HCT116 (cell line): ENCODE data around the gene ONECUT3. TPM values are rescaled to one million over a fixed set of nuclear protein-coding genes. Genes with fewer than 3 reads are reported as not detected.

Source experiments
- ATAC-seq: fragments of 200-7000 bp; cut with Tn5 transposase; 2 replicates; pipeline ENCODE4 v1.9.1; 2020; ENCODE audit warnings: mild to moderate bottlenecking, moderate library complexity
- BruUV-seq: library from RNA; stranded (reverse); fragments of 400-500 nt; replicated peaks from 2 replicates; lab custom pipeline; 2021; lab: Mats Ljungman, UMichigan
- CTCF ChIA-PET: fragments of 300-600 bp; sonication (Branson Sonifier 250); formaldehyde crosslinking; loops from one replicate; lab custom pipeline; 2021; ENCODE audit warnings: antibody characterized with exemption; lab: Charles Lee
- POLR2A ChIA-PET: fragments of 300-600, 350-600 bp; sonication (Branson Sonifier 250); formaldehyde crosslinking; loops from one replicate; lab custom pipeline; 2021; ENCODE audit warnings: antibody characterized with exemption; lab: Charles Lee
- RAD21 ChIA-PET, 2 experiments: fragments of 300-600 bp; sonication (Branson Sonifier 250); formaldehyde crosslinking; loops; one replicate each; lab custom pipeline; 2023; ENCODE audit warnings: low total read pairs in 2 of 2; ENCODE audit not compliant: uncharacterized antibody in 2 of 2, unreplicated experiment in 2 of 2, low non-redundant PET in 1 of 2; lab: Charles Lee
- DNase-seq: peaks from one replicate; pipeline ENCODE4 v3.0.0-alpha.2; 2010; ENCODE audit warnings: low read depth, low spot score
- H2AFZ ChIP-seq: fragments of 200-600 bp; shearing (Covaris generic), sonication (generic); 2 replicates; pipeline ENCODE4 v1.6.1; 2017; ENCODE audit warnings: low read depth, mixed run types, mixed read lengths, antibody characterized with exemption, low read length; ENCODE audit not compliant: poor library complexity, severe bottlenecking
- H3K27ac ChIP-seq: 2 replicates; pipeline ENCODE4 v1.5.1; 2012; ENCODE audit warnings: low read depth, low read length
- H3K27me3 ChIP-seq: fragments of 200-600 bp; sonication (generic); 2 replicates; pipeline ENCODE4 v1.6.1; 2016; ENCODE audit warnings: mixed run types, low read length, mixed read lengths; ENCODE audit not compliant: insufficient read depth
- H3K36me3 ChIP-seq, 2 experiments: fragments of 200-500 bp in 1 of 2; fragments of 200-600 bp in 1 of 2; sonication (Bioruptor generic) in 1 of 2; sonication (generic) in 1 of 2; 2 replicates each; pipeline versions ENCODE4 v1.5.1 to v1.6.1; 2014 to 2016; ENCODE audit warnings: low read length in 2 of 2, inconsistent platforms in 1 of 2, mixed read lengths in 1 of 2, mixed run types in 1 of 2; ENCODE audit not compliant: insufficient read depth in 2 of 2, control insufficient read depth in 1 of 2
- H3K4me1 ChIP-seq, 2 experiments: fragments of 200-600 bp in 1 of 2; sonication (generic) in 1 of 2; 2 replicates each; pipeline versions ENCODE4 v1.5.1 to v1.6.1; 2012 to 2017; ENCODE audit warnings: low read length in 2 of 2, inconsistent platforms in 1 of 2, mild to moderate bottlenecking in 1 of 2, mixed read lengths in 1 of 2, mixed run types in 1 of 2, moderate library complexity in 1 of 2; ENCODE audit not compliant: insufficient read depth in 2 of 2, control insufficient read depth in 1 of 2
- H3K4me2 ChIP-seq: fragments of 200-600 bp; sonication (generic); 2 replicates; pipeline ENCODE4 v1.6.1; 2017; ENCODE audit warnings: mixed run types, low read length, mixed read lengths
- H3K4me3 ChIP-seq, 2 experiments: fragments of 200-600 bp in 1 of 2; sonication (generic) in 1 of 2; replicated peaks in 1 of 2; 2 replicates each; pipeline ENCODE4 v1.5.1; 2011 to 2016; ENCODE audit warnings: low read length in 2 of 2, control low read depth in 1 of 2, low read depth in 1 of 2, mild to moderate bottlenecking in 1 of 2, mixed read lengths in 1 of 2, mixed run types in 1 of 2
- H3K79me2 ChIP-seq: fragments of 200-600 bp; sonication (generic); 2 replicates; pipeline ENCODE4 v1.6.1; 2017; ENCODE audit warnings: mild to moderate bottlenecking, mixed run types, low read length, moderate library complexity, mixed read lengths; ENCODE audit not compliant: insufficient read depth
- H3K9ac ChIP-seq: fragments of 200-600 bp; sonication (generic); 2 replicates; pipeline ENCODE4 v1.6.1; 2016; ENCODE audit warnings: low read length, mixed read lengths
- H3K9me2 ChIP-seq: fragments of 200-600 bp; sonication (generic), shearing (Covaris generic); 2 replicates; pipeline ENCODE4 v1.6.1; 2017; ENCODE audit warnings: mixed run types, mild to moderate bottlenecking, moderate library complexity; ENCODE audit not compliant: insufficient read depth
- H3K9me3 ChIP-seq, 2 experiments: fragments of 200-500 bp in 1 of 2; fragments of 200-600 bp in 1 of 2; sonication (Bioruptor generic) in 1 of 2; sonication (generic) in 1 of 2; 2 replicates each; pipeline ENCODE4 v1.6.1; 2014 to 2017; ENCODE audit warnings: low read length in 2 of 2, mixed read lengths in 2 of 2, inconsistent platforms in 1 of 2, low read depth in 1 of 2, mild to moderate bottlenecking in 1 of 2, mixed run types in 1 of 2, moderate library complexity in 1 of 2; ENCODE audit not compliant: control insufficient read depth in 1 of 2, insufficient read depth in 1 of 2
- H4K20me1 ChIP-seq: fragments of 200-600 bp; sonication (generic), shearing (Covaris generic); 2 replicates; pipeline ENCODE4 v1.6.1; 2017; ENCODE audit warnings: mixed run types, mild to moderate bottlenecking, moderate library complexity; ENCODE audit not compliant: insufficient read depth
- CTCF ChIP-seq, 3 experiments: fragments of 200-600 bp in 1 of 3; sonication (generic) in 1 of 3; IDR thresholded peaks in 2 of 3; conservative IDR thresholded peaks in 1 of 3; 2 replicates each; pipeline ENCODE4 v1.5.1; 2012 to 2017; ENCODE audit warnings: low read depth in 2 of 3, low read length in 2 of 3, antibody characterized with exemption in 1 of 3, borderline replicate concordance in 1 of 3, control low read depth in 1 of 3, mild to moderate bottlenecking in 1 of 3, mixed read lengths in 1 of 3, mixed run types in 1 of 3, moderate library complexity in 1 of 3; ENCODE audit not compliant: insufficient read depth in 1 of 3
- JUND ChIP-seq: IDR thresholded peaks from 2 replicates; pipeline ENCODE4 v1.6.1; 2012
- YY1 ChIP-seq: IDR thresholded peaks from 2 replicates; pipeline ENCODE4 v1.6.1; 2011; ENCODE audit warnings: low read length, low read depth, moderate library complexity, mild to moderate bottlenecking; ENCODE audit not compliant: insufficient replicate concordance; ENCODE audit errors: extremely low read depth
- intact Hi-C: fragments of 100-400 bp; cut with micrococcal nuclease; formaldehyde crosslinking; loops from 2 replicates; pipeline ENCODE4 v1.10.0; 2022
- total RNA-seq: library from RNA; stranded (reverse); gene quantifications from one replicate; pipeline ENCODE4 v1.2.1, GENCODE V29; 2021; ENCODE audit not compliant: unreplicated experiment
- TF ChIP-seq, protein P1 (sequence below): IDR thresholded peaks from 2 replicates; pipeline ENCODE4 v1.6.1; 2012; ENCODE audit warnings: low read depth

Gene ONECUT3
- total RNA-seq, 1 experiment from 2014 or later, result 22.1 TPM

- TF ChIP-seq YY1, result no peak
- no peak for TF ChIP-seq JUND
- TF ChIP-seq, protein P1, sequence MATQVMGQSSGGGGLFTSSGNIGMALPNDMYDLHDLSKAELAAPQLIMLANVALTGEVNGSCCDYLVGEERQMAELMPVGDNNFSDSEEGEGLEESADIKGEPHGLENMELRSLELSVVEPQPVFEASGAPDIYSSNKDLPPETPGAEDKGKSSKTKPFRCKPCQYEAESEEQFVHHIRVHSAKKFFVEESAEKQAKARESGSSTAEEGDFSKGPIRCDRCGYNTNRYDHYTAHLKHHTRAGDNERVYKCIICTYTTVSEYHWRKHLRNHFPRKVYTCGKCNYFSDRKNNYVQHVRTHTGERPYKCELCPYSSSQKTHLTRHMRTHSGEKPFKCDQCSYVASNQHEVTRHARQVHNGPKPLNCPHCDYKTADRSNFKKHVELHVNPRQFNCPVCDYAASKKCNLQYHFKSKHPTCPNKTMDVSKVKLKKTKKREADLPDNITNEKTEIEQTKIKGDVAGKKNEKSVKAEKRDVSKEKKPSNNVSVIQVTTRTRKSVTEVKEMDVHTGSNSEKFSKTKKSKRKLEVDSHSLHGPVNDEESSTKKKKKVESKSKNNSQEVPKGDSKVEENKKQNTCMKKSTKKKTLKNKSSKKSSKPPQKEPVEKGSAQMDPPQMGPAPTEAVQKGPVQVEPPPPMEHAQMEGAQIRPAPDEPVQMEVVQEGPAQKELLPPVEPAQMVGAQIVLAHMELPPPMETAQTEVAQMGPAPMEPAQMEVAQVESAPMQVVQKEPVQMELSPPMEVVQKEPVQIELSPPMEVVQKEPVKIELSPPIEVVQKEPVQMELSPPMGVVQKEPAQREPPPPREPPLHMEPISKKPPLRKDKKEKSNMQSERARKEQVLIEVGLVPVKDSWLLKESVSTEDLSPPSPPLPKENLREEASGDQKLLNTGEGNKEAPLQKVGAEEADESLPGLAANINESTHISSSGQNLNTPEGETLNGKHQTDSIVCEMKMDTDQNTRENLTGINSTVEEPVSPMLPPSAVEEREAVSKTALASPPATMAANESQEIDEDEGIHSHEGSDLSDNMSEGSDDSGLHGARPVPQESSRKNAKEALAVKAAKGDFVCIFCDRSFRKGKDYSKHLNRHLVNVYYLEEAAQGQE, result no peak
- TF ChIP-seq CTCF (IDR thresholded peaks at IDR 0.05 in 2 of 3, conservative IDR thresholded peaks at IDR 0.05 in 1 of 3; ENCODE audit: borderline replicate concordance in 1 of 3, insufficient read depth in 1 of 3, low read depth in 2 of 3, low read length in 2 of 3), result no peak
- Histone ChIP-seq H3K27ac (no peak overlapping the region), H3K9me2 (no peaks in the 10 kb centered on the region), H3K36me3 (0 out of 4 replicates have a peak, but pooled peaks cover 0 to 4% of the 10 kb centered on the region in 2 experiments), H3K4me2 (no peak overlapping the region), H3K9ac (no peak overlapping the region), H3K9me3 (no peaks in the 10 kb centered on the region; a peak in 1 of 4 replicates), H2AFZ (no peak overlapping the region), H3K79me2 (no peaks in the 10 kb centered on the region), H4K20me1 (no peaks in the 10 kb centered on the region), H3K27me3 (no peaks in the 10 kb centered on the region), H3K4me1 (no peaks in the 10 kb centered on the region), H3K4me3 (no peak overlapping the region)
- TSS peak; percentile 19 for BruUV-seq
- ChIA-PET CTCF (no interaction called here), POLR2A (interaction anchor here (1.7 kb wide), 1 partner anchor 10 kb away, joined by 4 read pairs; no protein-coding TSS in a partner anchor), RAD21 (interaction anchor here in 1 of 2 experiments (0.7 kb wide), 1 partner anchor 10 kb away, joined by 4 read pairs; no protein-coding TSS in a partner anchor)
- ATAC-seq (no peak), DNase-seq (no peak)
- intact Hi-C loops, result no loop called here
These were observed 16.4 kb upstream of the ONECUT3 start for GRCh38 chr19:1736927-1737326.
